Effector CD4-positive, alpha-beta T cell (primary cell): ENCODE data around the gene XKRX.

ENCODE experiments used
- DNase-seq: peaks from one replicate; pipeline ENCODE4 v3.0.0-alpha.2; 2020

Gene XKRX

GRCh38 chrX:100883654-100884053 is 45.1 kb downstream of the XKRX start:
- DNase-seq, result no peak

- DNase-seq, result no peak
Measured at GRCh38 chrX:100880368-100880767, 48.3 kb downstream of the XKRX start.

- DNase-seq, result no peak
Measured at GRCh38 chrX:100874325-100874724, 54.4 kb downstream of the XKRX start, which contains the start of gene NOX1. TSS of gene NOX1 (minus strand) at chrX:100874359. CDS start at chrX:100874139, 220 bp downstream.

- DNase-seq, result no peak
Measured at GRCh38 chrX:100871594-100872560, 56.8 kb downstream of the XKRX start.

GRCh38 chrX:100870527-100870926 is 58.2 kb downstream of the XKRX start:
- no peak for DNase-seq

- DNase-seq, result no peak
Measured at GRCh38 chrX:100868273-100868672, 60.4 kb downstream of the XKRX start.

- DNase-seq, result no peak
Measured at GRCh38 chrX:100864657-100865391, 63.9 kb downstream of the XKRX start.
